GM21447 (cell line): Measurements from ENCODE around the gene RFT1.

Experiments used
- ATAC-seq: cut with Tn5 transposase; IDR thresholded peaks from one replicate; pipeline ENCODE4 v1.9.1; 2021; ENCODE audit not compliant: unreplicated experiment

RFT1 gene

GRCh38 chr3:53150247-53151085 lies 20.2 kb upstream of the RFT1 start:
- ATAC-seq: no peak

GRCh38 chr3:53149699-53150098 lies 19.5 kb upstream of the RFT1 start:
- no peak for ATAC-seq

GRCh38 chr3:53149006-53149690 lies 18.9 kb upstream of the RFT1 start:
- ATAC-seq: no peak

GRCh38 chr3:53147903-53148400 lies 17.7 kb upstream of the RFT1 start:
- ATAC-seq: no peak

- no peak for ATAC-seq
Observed at GRCh38 chr3:53147151-53147902, 17.1 kb upstream of the RFT1 start.

- no peak for ATAC-seq
Observed at GRCh38 chr3:53146319-53146891, 16.2 kb upstream of the RFT1 start.

- no peak for ATAC-seq
Observed at GRCh38 chr3:53145713-53146080, 15.5 kb upstream of the RFT1 start.

- no peak for ATAC-seq
Observed at GRCh38 chr3:53144862-53145712, 14.9 kb upstream of the RFT1 start.

- ATAC-seq: no peak
Observed at GRCh38 chr3:53144446-53144845, 14.2 kb upstream of the RFT1 start.

GRCh38 chr3:53142986-53143385 lies 12.8 kb upstream of the RFT1 start:
- no peak for ATAC-seq

GRCh38 chr3:53140847-53141845 lies 10.9 kb upstream of the RFT1 start:
- ATAC-seq: no peak

- ATAC-seq: no peak
Observed at GRCh38 chr3:53139906-53140846, 9.9 kb upstream of the RFT1 start.

- no peak for ATAC-seq
Observed at GRCh38 chr3:53137835-53138446, 7.7 kb upstream of the RFT1 start.

GRCh38 chr3:53137221-53137620 lies 7.0 kb upstream of the RFT1 start:
- no peak for ATAC-seq

- ATAC-seq: peak; percentile 55
Observed at GRCh38 chr3:53134631-53135232, 4.5 kb upstream of the RFT1 start.

GRCh38 chr3:53132347-53132746 lies 2.1 kb upstream of the RFT1 start:
- ATAC-seq: no peak

- ATAC-seq: no peak
Observed at GRCh38 chr3:53131096-53131495, 861 bp upstream of the RFT1 start.
